Prostate gland (tissue), 2 donors: ENCODE results near the gene KLF16. TPM values are rescaled to one million over a fixed set of nuclear protein-coding genes. Genes with fewer than 3 reads are reported as not detected.
A peak's percentile ranks its signal among the peaks of the same experiment; 100 is the strongest.

Experiments used
- DNase-seq: peaks from one replicate; pipeline ENCODE4 v3.0.0-alpha.2; 2019; ENCODE audit warnings: low spot score
- H3K27ac ChIP-seq, 2 donors: fragments of 200-600 bp; sonication (generic); 2 replicates each; pipeline ENCODE4 v1.5.1; 2017 to 2019
- H3K27me3 ChIP-seq: fragments of 200-600 bp; sonication (generic); replicated peaks from 2 replicates; pipeline ENCODE4 v1.5.1; 2019; ENCODE audit not compliant: insufficient read depth
- H3K36me3 ChIP-seq, 2 donors: fragments of 200-600 bp; sonication (generic); 1 replicate in 1 of 2; 2 replicates in 1 of 2; pipeline versions ENCODE4 v1.5.1 to v1.8.1; 2017 to 2019
- H3K4me1 ChIP-seq: fragments of 200-600 bp; sonication (generic); replicated peaks from 2 replicates; pipeline ENCODE4 v1.5.1; 2019
- H3K4me3 ChIP-seq, 2 donors: fragments of 200-600 bp; sonication (generic); 2 replicates each; pipeline ENCODE4 v1.5.1; 2017 to 2019
- H3K9me3 ChIP-seq: fragments of 200-600 bp; sonication (generic); 2 replicates; pipeline ENCODE4 v1.5.1; 2017
- POLR2A ChIP-seq: fragments of 450-650 bp; IDR thresholded peaks from one replicate; pipeline ENCODE4 v1.6.1; 2016; ENCODE audit warnings: antibody characterized with exemption, mild to moderate bottlenecking
- POLR2AphosphoS5 ChIP-seq: sonication (generic); formaldehyde crosslinking; IDR thresholded peaks from one replicate; pipeline ENCODE4 v1.6.1; 2017; ENCODE audit warnings: antibody characterized with exemption
- WGBS: methylation state at CpG from one replicate; pipeline ENCODE4 v1.1.5; 2018; 5-methylcytosine and 5-hydroxymethylcytosine counted together
- intact Hi-C: fragments of 100-400 bp; cut with DNase I; formaldehyde crosslinking; loops from one replicate; pipeline ENCODE4 v1.14.2; 2022
- total RNA-seq, 2 donors: library from RNA; depleted of rRNA; stranded (reverse); fragments of >200 nt; gene quantifications; one replicate each; pipeline ENCODE4 v1.1.0, GENCODE V29; 2016
- TF ChIP-seq, protein P1 (sequence below), 4 experiments: fragments of 200-600 bp in 2 of 4; fragments of 450-650 bp in 2 of 4; sonication (generic) in 2 of 4; IDR thresholded peaks; 1 replicate in 3 of 4; 2 replicates in 1 of 4; pipeline ENCODE4 v1.5.1; 2016 to 2019; ENCODE audit warnings: antibody characterized with exemption in 4 of 4, mild to moderate bottlenecking in 2 of 4, moderate library complexity in 2 of 4

Gene KLF16
- total RNA-seq, 2 donors from 2014 or later: 8.4 to 22.8 TPM

DNA sequence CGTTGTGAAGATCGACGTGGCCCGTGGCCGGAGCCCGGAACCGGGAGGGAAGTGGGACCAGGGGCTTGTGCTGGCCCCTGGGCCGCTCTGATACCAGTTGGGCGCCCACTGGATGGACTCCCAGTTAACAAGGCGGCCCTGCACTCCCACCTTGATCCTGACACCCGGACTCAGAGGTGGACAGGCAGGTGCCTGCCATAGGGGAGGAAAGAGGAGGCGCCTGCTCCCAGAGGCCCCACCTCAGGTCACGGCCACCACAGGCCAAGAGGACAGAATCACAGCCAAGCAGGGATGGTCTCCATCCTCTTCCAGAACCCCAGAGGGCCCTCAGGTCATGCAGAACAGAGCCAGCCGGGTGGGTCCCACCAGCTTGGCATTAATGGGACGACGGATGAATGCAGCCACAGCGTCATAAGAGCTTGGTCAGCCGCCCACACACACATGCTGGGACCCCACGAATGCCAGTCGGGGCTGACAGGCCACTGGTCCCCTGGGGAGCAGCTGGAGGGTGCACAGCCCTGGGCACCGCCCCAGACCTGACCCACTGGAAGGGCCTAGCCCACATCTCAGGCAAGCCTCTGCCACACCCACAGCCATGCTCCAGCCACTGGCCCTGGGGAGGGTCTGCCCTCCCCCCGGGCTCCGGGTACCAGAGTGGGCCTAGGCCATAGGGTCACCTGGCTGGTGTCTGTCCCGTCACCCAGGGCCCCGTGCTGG is 9.6 kb upstream of the KLF16 start:
- Histone ChIP-seq H3K9me3 (no peaks in the 10 kb centered on the region), H3K27ac (peak overlapping the region; percentile 80 to 93), H3K4me1 (peaks cover 24% of the 10 kb centered on the region), H3K4me3 (peak overlapping the region; percentile 5 to 18), H3K27me3 (no peaks in the 10 kb centered on the region), H3K36me3 (no peaks in the 10 kb centered on the region)
- intact Hi-C loops: no loop called here
- TF ChIP-seq, protein P1, sequence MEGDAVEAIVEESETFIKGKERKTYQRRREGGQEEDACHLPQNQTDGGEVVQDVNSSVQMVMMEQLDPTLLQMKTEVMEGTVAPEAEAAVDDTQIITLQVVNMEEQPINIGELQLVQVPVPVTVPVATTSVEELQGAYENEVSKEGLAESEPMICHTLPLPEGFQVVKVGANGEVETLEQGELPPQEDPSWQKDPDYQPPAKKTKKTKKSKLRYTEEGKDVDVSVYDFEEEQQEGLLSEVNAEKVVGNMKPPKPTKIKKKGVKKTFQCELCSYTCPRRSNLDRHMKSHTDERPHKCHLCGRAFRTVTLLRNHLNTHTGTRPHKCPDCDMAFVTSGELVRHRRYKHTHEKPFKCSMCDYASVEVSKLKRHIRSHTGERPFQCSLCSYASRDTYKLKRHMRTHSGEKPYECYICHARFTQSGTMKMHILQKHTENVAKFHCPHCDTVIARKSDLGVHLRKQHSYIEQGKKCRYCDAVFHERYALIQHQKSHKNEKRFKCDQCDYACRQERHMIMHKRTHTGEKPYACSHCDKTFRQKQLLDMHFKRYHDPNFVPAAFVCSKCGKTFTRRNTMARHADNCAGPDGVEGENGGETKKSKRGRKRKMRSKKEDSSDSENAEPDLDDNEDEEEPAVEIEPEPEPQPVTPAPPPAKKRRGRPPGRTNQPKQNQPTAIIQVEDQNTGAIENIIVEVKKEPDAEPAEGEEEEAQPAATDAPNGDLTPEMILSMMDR (IDR thresholded peaks at IDR 0.05): no peak
- TF ChIP-seq POLR2AphosphoS5 (no peak), POLR2A (no peak)
- WGBS: 70% methylated on average over 17 of the region's 25 CpGs
- DNase-seq: no peak

DNA sequence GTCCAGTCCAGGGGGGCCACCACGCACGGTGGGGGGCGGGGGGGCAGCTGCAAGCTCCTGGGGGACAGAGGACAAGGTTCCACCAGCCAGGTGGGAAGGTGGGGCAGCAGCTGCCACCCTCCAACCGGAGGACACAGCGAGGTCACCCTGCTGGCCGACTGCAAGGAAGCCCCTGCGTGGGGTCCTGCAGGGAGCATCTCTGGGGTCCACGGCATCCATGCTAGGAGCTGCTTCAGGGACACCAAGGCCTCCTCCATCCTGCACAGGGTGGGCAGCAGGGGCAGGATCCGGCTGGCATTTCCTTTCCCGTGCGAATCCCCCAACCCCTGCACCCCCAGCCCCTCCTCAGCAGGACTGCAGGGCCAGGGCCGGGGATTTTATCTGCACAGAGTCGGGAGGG is 8.3 kb upstream of the KLF16 start:
- Histone ChIP-seq H3K9me3 (no peaks in the 10 kb centered on the region), H3K4me1 (peaks cover 24% of the 10 kb centered on the region), H3K4me3 (no peak overlapping the region), H3K36me3 (no peaks in the 10 kb centered on the region), H3K27ac (no peak overlapping the region), H3K27me3 (no peaks in the 10 kb centered on the region)
- no peak for TF ChIP-seq POLR2AphosphoS5
- TF ChIP-seq, protein P1 (IDR thresholded peaks at IDR 0.05): no peak
- no peak for TF ChIP-seq POLR2A
- DNase-seq: no peak
- intact Hi-C loops: no loop called here
- 88% methylated on average over 8 of the region's 13 CpGs for WGBS

DNA sequence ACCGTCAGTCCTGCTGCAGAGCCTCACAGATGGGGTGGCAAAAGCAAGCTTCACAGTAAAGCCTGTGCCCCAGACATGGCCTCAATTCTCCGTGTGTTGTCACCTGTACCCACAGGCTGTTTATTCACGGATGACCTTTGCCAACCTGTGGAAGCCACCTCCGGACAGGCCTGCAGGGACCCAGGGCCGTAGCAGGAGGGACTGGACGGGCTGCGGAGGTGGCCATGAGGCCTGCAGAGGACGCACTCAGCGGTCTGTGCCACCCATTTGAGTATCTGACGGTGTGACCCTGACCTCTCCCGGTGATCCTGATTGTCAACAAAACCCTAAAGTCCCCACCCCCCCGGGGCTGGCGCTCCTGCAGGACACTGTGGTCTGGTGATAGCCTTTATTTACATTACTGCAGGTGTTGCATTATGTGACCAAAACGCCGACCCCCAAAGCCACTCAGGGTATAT is 7.8 kb upstream of the KLF16 start:
- intact Hi-C loops: no loop called here
- Histone ChIP-seq H3K9me3 (no peaks in the 10 kb centered on the region), H3K36me3 (no peaks in the 10 kb centered on the region), H3K27me3 (no peaks in the 10 kb centered on the region), H3K27ac (no peak overlapping the region), H3K4me3 (no peak overlapping the region), H3K4me1 (peaks cover 20% of the 10 kb centered on the region)
- 82% methylated on average over 15 of the region's 15 CpGs for WGBS
- TF ChIP-seq POLR2A: no peak
- TF ChIP-seq POLR2AphosphoS5: no peak
- TF ChIP-seq, protein P1 (IDR thresholded peaks at IDR 0.05): no peak
- no peak for DNase-seq

DNA sequence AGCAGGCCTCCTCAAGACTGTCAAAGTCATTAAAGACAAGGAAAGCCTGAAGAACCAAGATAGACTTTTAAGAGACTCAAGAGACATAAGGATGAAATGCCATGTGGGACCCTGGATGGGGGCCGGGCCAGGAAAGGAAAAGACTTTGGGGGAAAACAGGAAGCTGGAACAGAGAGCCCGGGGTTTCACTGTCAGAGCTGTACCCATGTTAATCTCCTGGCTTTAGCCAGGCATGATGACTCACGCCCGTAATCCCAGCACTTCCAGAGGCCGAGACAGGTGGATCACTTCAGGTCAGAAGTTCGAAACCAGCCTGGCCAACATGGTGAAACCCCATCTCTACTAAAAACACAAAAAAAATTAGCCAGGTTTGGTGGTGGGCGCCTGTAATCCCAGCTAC is 5.6 kb upstream of the KLF16 start:
- Histone ChIP-seq H3K9me3 (no peaks in the 10 kb centered on the region), H3K27ac (no peak overlapping the region), H3K4me1 (peaks cover 15% of the 10 kb centered on the region), H3K4me3 (no peak overlapping the region), H3K27me3 (no peaks in the 10 kb centered on the region), H3K36me3 (no peaks in the 10 kb centered on the region)
- WGBS: 81% methylated on average over 7 of the region's 7 CpGs
- intact Hi-C loops: no loop called here
- no peak for DNase-seq
- TF ChIP-seq POLR2AphosphoS5: no peak
- TF ChIP-seq, protein P1 (IDR thresholded peaks at IDR 0.05): no peak
- no peak for TF ChIP-seq POLR2A

DNA sequence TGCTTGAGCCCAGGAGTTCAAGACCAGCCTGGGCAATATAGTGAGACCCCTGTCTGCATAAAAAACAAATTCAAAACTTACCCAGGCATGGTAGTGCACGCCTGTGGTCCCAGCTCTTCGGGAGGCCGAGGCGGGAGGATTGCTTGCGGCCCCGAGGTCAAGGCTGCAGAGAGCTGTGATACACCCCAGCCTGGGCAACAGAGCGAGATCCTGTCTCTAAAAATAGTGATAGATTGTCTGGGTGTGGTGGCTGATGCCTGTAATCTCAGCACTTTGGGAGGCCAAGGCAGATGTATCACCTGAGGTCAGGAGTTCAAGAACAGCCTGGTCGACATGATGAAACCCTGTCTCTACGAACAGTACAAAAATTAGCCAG is 4.0 kb upstream of the KLF16 start:
- no peak overlapping the region for H3K4me3 ChIP-seq
- H3K36me3 ChIP-seq: no peaks in the 10 kb centered on the region
- no peaks in the 10 kb centered on the region for H3K9me3 ChIP-seq
- no peak for DNase-seq
- no peak overlapping the region for H3K27ac ChIP-seq
- no peaks in the 10 kb centered on the region for H3K27me3 ChIP-seq
- H3K4me1 ChIP-seq: no peaks in the 10 kb centered on the region
- 93% methylated on average over 9 of the region's 9 CpGs for WGBS
- intact Hi-C loops: no loop called here
- TF ChIP-seq POLR2A (no peak), POLR2AphosphoS5 (no peak)
- TF ChIP-seq, protein P1 (IDR thresholded peaks at IDR 0.05): no peak
